ENCODE data around the gene SIM2.

Gene SIM2

GRCh38 chr21:36699546-36700294, 805 bp downstream of the SIM2 start:
- DNase-seq (ENCODE audit: low read depth in 1 of 2, low spot score in 1 of 2): no peak

GRCh38 chr21:36700295-36700970, 1.5 kb downstream of the SIM2 start:
- DNase-seq (ENCODE audit: low read depth in 1 of 2, low spot score in 1 of 2): no peak

GRCh38 chr21:36700971-36701755, 2.2 kb downstream of the SIM2 start:
- DNase-seq (ENCODE audit: low read depth in 1 of 2, low spot score in 1 of 2): no peak

- no peak for DNase-seq (ENCODE audit: low read depth in 1 of 2, low spot score in 1 of 2)
Observed at GRCh38 chr21:36701756-36702621, 3.1 kb downstream of the SIM2 start.

GRCh38 chr21:36702622-36702968, 3.7 kb downstream of the SIM2 start:
- no peak for DNase-seq (ENCODE audit: low read depth in 1 of 2, low spot score in 1 of 2)

- no peak for DNase-seq (ENCODE audit: low read depth in 1 of 2, low spot score in 1 of 2)
Observed at GRCh38 chr21:36703123-36703522, 4.2 kb downstream of the SIM2 start.

- no peak for DNase-seq (ENCODE audit: low read depth in 1 of 2, low spot score in 1 of 2)
Observed at GRCh38 chr21:36703626-36704280, 4.8 kb downstream of the SIM2 start.

GRCh38 chr21:36704281-36704957, 5.5 kb downstream of the SIM2 start:
- no peak for DNase-seq (ENCODE audit: low read depth in 1 of 2, low spot score in 1 of 2)

GRCh38 chr21:36704958-36705678, 6.2 kb downstream of the SIM2 start:
- no peak for DNase-seq (ENCODE audit: low read depth in 1 of 2, low spot score in 1 of 2)

GRCh38 chr21:36705679-36706481, 7.0 kb downstream of the SIM2 start:
- no peak for DNase-seq (ENCODE audit: low read depth in 1 of 2, low spot score in 1 of 2)

- DNase-seq (ENCODE audit: low read depth in 1 of 2, low spot score in 1 of 2): no peak
Observed at GRCh38 chr21:36706482-36706852, 7.6 kb downstream of the SIM2 start.

- no peak for DNase-seq (ENCODE audit: low read depth in 1 of 2, low spot score in 1 of 2)
Observed at GRCh38 chr21:36706951-36707762, 8.2 kb downstream of the SIM2 start.

- DNase-seq (ENCODE audit: low read depth in 1 of 2, low spot score in 1 of 2): no peak
Observed at GRCh38 chr21:36707763-36708285, 8.9 kb downstream of the SIM2 start.

GRCh38 chr21:36708286-36709029, 9.5 kb downstream of the SIM2 start:
- no peak for DNase-seq (ENCODE audit: low read depth in 1 of 2, low spot score in 1 of 2)

GRCh38 chr21:36709030-36709867, 10.3 kb downstream of the SIM2 start:
- DNase-seq (ENCODE audit: low read depth in 1 of 2, low spot score in 1 of 2): no peak
